Measurements from ENCODE around the gene ARL6IP1.

DNA sequence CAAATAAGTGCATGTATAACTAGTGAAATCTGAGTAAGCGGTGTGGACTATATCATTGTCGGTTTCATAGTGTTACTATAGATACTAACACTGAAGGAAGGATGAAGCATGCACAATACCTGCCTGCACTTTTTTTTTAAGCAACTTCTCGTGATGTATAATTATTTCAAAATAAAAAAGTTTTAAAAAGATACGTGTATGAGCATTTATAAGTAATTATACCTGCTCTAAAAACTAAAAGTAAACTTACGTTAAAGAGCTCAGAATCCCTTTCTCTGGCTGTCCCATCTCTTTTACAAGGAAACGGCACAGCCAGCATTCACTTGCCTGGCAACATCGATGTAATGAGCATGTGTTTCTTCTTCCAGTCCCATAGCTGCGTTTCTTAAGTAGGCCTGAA lies 31.3 kb upstream of the ARL6IP1 start:
- TF ChIP-seq, protein P1, sequence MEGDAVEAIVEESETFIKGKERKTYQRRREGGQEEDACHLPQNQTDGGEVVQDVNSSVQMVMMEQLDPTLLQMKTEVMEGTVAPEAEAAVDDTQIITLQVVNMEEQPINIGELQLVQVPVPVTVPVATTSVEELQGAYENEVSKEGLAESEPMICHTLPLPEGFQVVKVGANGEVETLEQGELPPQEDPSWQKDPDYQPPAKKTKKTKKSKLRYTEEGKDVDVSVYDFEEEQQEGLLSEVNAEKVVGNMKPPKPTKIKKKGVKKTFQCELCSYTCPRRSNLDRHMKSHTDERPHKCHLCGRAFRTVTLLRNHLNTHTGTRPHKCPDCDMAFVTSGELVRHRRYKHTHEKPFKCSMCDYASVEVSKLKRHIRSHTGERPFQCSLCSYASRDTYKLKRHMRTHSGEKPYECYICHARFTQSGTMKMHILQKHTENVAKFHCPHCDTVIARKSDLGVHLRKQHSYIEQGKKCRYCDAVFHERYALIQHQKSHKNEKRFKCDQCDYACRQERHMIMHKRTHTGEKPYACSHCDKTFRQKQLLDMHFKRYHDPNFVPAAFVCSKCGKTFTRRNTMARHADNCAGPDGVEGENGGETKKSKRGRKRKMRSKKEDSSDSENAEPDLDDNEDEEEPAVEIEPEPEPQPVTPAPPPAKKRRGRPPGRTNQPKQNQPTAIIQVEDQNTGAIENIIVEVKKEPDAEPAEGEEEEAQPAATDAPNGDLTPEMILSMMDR (optimal IDR thresholded peaks at IDR 0.05 in 1 of 3, IDR thresholded peaks at IDR 0.05 in 1 of 3, conservative IDR thresholded peaks at IDR 0.05 in 1 of 3; ENCODE audit: extremely low read depth in 1 of 3, insufficient read depth in 2 of 3, low read length in 3 of 3) = no peak
- no peak for TF ChIP-seq EZH2 (IDR thresholded peaks at IDR 0.05; ENCODE audit: low read length)

All from keratinocyte (primary cell).